ENCODE data around the gene PRKCB. TPM values are rescaled to one million over a fixed set of nuclear protein-coding genes. Genes with fewer than 3 reads are reported as not detected.

Gene PRKCB
- total RNA-seq, 1 donor from 2014 or later: not detected

DNA sequence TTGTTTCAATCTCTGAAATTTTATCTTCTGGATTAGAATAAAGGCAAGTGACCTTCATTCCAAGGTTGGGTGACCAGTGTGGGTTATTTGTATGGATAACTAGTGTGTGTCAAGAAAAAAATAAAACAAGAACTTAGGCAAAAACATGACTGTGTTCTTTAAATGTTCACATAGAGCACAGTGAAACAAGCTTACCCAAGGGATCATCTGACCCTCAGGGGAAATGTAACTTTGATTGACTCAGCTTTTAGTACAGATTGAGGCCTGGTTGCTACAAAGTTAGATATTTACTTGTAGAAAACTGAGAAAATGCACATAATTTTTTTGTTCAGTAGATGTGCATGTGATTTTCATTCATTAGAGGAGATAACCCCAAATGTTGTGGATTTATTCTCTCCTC, 427.0 kb downstream of the PRKCB start:
- H3K36me3 Mint-ChIP-seq (ENCODE audit: unreplicated experiment): no peaks in the 10 kb centered on the region
- peaks cover 10% of the 10 kb centered on the region for H3K9me3 Mint-ChIP-seq (ENCODE audit: unreplicated experiment)
- TF ChIP-seq, protein P1, sequence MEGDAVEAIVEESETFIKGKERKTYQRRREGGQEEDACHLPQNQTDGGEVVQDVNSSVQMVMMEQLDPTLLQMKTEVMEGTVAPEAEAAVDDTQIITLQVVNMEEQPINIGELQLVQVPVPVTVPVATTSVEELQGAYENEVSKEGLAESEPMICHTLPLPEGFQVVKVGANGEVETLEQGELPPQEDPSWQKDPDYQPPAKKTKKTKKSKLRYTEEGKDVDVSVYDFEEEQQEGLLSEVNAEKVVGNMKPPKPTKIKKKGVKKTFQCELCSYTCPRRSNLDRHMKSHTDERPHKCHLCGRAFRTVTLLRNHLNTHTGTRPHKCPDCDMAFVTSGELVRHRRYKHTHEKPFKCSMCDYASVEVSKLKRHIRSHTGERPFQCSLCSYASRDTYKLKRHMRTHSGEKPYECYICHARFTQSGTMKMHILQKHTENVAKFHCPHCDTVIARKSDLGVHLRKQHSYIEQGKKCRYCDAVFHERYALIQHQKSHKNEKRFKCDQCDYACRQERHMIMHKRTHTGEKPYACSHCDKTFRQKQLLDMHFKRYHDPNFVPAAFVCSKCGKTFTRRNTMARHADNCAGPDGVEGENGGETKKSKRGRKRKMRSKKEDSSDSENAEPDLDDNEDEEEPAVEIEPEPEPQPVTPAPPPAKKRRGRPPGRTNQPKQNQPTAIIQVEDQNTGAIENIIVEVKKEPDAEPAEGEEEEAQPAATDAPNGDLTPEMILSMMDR (IDR thresholded peaks at IDR 0.05): no peak

More for the DNA sequence above, 427.0 kb downstream of the PRKCB start:
- Mint-ChIP-seq H3K27me3 (ENCODE audit: unreplicated experiment) (no peaks in the 10 kb centered on the region), H3K4me3 (ENCODE audit: unreplicated experiment) (no peak overlapping the region), H3K4me1 (ENCODE audit: unreplicated experiment) (no peaks in the 10 kb centered on the region), H3K27ac (ENCODE audit: unreplicated experiment) (no peak overlapping the region)
- DNase-seq (ENCODE audit: extremely low spot score, unreplicated experiment): no peak

Small RNAs within 50 kb of the gene (microRNA-seq; reads per million reads assigned to microRNA genes)
- not detected for gene MIR1273H (ENCODE audit: unreplicated experiment)

Other genes starting within 250 kb of the PRKCB start
- gene NDUFAB1, start 239.7 kb upstream of the PRKCB start, total RNA-seq: 49.7 and 59.4 TPM in 2 replicates
- 14.0 and 14.9 TPM in 2 replicates for gene PALB2, start 194.7 kb upstream of the PRKCB start, total RNA-seq
- 65.3 and 69.7 TPM in 2 replicates for gene DCTN5, start 194.5 kb upstream of the PRKCB start, total RNA-seq
- gene PLK1, start 157.1 kb upstream of the PRKCB start, total RNA-seq: 16.7 and 17.8 TPM in 2 replicates
- gene ERN2, start 122.8 kb upstream of the PRKCB start, total RNA-seq: not detected in 2 replicates
- not detected in 2 replicates for gene CHP2, start 81.0 kb upstream of the PRKCB start, total RNA-seq